ENCODE results near the gene B3GNT3. TPM values are rescaled to one million over a fixed set of nuclear protein-coding genes. Genes with fewer than 3 reads are reported as not detected.

Gene B3GNT3
- total RNA-seq, 1 experiment from 2014 or later, result 22.2 TPM

- DNase-seq (ENCODE audit: low read depth, low spot score) (no peak), ATAC-seq (no peak)
- no peaks in the 10 kb centered on the region for H3K9me3 ChIP-seq (ENCODE audit: control insufficient read depth in 1 of 2, insufficient read depth in 1 of 2, low read depth in 1 of 2, low read length in 2 of 2)
- intact Hi-C loops (cut with micrococcal nuclease), result no loop called here
- H3K27ac ChIP-seq (ENCODE audit: low read depth, low read length), result no peak overlapping the region
- H3K36me3 ChIP-seq (ENCODE audit: control insufficient read depth in 1 of 2, insufficient read depth in 2 of 2, low read length in 2 of 2), result no peaks in the 10 kb centered on the region
- ChIA-PET POLR2A (no interaction called here), RAD21 (ENCODE audit: low non-redundant PET in 1 of 2, low total read pairs in 2 of 2, uncharacterized antibody in 2 of 2, unreplicated experiment in 2 of 2) (no interaction called here), CTCF (no interaction called here)
- no peak overlapping the region for H3K4me3 ChIP-seq (replicated peaks in 1 of 2; ENCODE audit: low read depth in 1 of 2, low read length in 2 of 2)
- H3K79me2 ChIP-seq (ENCODE audit: insufficient read depth, low read length), result no peaks in the 10 kb centered on the region
- H2AFZ ChIP-seq (ENCODE audit: low read depth, low read length, poor library complexity, severe bottlenecking), result no peak overlapping the region
- no peaks in the 10 kb centered on the region for H3K27me3 ChIP-seq (ENCODE audit: insufficient read depth, low read length)
- H4K20me1 ChIP-seq (ENCODE audit: insufficient read depth), result no peaks in the 10 kb centered on the region
- BruUV-seq (replicated peaks), result no TSS peak
- no peak for TF ChIP-seq SIN3A (IDR thresholded peaks at IDR 0.05; ENCODE audit: low read depth)
- TF ChIP-seq EZH2 (IDR thresholded peaks at IDR 0.05), result no peak
- no peak for TF ChIP-seq EGR1 (IDR thresholded peaks at IDR 0.05; ENCODE audit: low read depth)
- no peak for TF ChIP-seq SP1 (IDR thresholded peaks at IDR 0.05; ENCODE audit: low read depth)
- TF ChIP-seq POLR2A (IDR thresholded peaks at IDR 0.05; ENCODE audit: borderline replicate concordance, extremely low read depth, insufficient read depth, insufficient read length), result no peak
- TF ChIP-seq POLR2AphosphoS5 (IDR thresholded peaks at IDR 0.05; ENCODE audit: low read depth, low read length), result no peak
- TF ChIP-seq ZNF274 (IDR thresholded peaks at IDR 0.05; ENCODE audit: low read depth, low read length), result no peak
- no peak for TF ChIP-seq MAX (IDR thresholded peaks at IDR 0.05)
- TF ChIP-seq EZH2phosphoT487 (IDR thresholded peaks at IDR 0.05; ENCODE audit: borderline replicate concordance), result no peak
- no peak for TF ChIP-seq FOSL1 (IDR thresholded peaks at IDR 0.05; ENCODE audit: low read depth)
- TF ChIP-seq ELF1 (IDR thresholded peaks at IDR 0.05; ENCODE audit: borderline replicate concordance, low read depth), result no peak
- no peak for TF ChIP-seq RAD21 (IDR thresholded peaks at IDR 0.05; ENCODE audit: low read depth)
- H3K4me1 ChIP-seq (ENCODE audit: control insufficient read depth in 1 of 2, insufficient read depth in 2 of 2, low read length in 2 of 2), result peaks cover 11 to 27% of the 10 kb centered on the region in 2 experiments
- no peak overlapping the region for H3K4me2 ChIP-seq (ENCODE audit: low read length)
- H3K9ac ChIP-seq (ENCODE audit: low read length), result no peak overlapping the region
- H3K9me2 ChIP-seq (ENCODE audit: insufficient read depth), result no peaks in the 10 kb centered on the region
These were observed 41.0 kb upstream of the B3GNT3 start for GRCh38 chr19:17753976-17754375.

All from HCT116 (cell line).